Measurements from ENCODE around the gene TMPRSS11B. TPM values are rescaled to one million over a fixed set of nuclear protein-coding genes. Genes with fewer than 3 reads are reported as not detected.
A peak's percentile ranks its signal among the peaks of the same experiment; 100 is the strongest.

TMPRSS11B gene
- total RNA-seq, 1 donor, result not detected

- TF ChIP-seq CTCF (IDR thresholded peaks at IDR 0.05; ENCODE audit: insufficient read depth, low read length), result no peak
- no peak for DNase-seq (ENCODE audit: low read depth)
- H3K4me3 ChIP-seq (ENCODE audit: low read depth, low read length), result no peak overlapping the region
These were observed 58.3 kb downstream of the TMPRSS11B start for GRCh38 chr4:68187145-68187544.

GRCh38 chr4:68184923-68185322, 60.6 kb downstream of the TMPRSS11B start:
- no peak for TF ChIP-seq CTCF (IDR thresholded peaks at IDR 0.05; ENCODE audit: insufficient read depth, low read length)
- DNase-seq (ENCODE audit: low read depth), result no peak
- no peak overlapping the region for H3K4me3 ChIP-seq (ENCODE audit: low read depth, low read length)

- TF ChIP-seq CTCF (IDR thresholded peaks at IDR 0.05; ENCODE audit: insufficient read depth, low read length), result no peak
- no peak for DNase-seq (ENCODE audit: low read depth)
- H3K4me3 ChIP-seq (ENCODE audit: low read depth, low read length), result no peak overlapping the region
These were observed 62.1 kb downstream of the TMPRSS11B start for GRCh38 chr4:68183417-68183816.

- no peak for TF ChIP-seq CTCF (IDR thresholded peaks at IDR 0.05; ENCODE audit: insufficient read depth, low read length)
- H3K4me3 ChIP-seq (ENCODE audit: low read depth, low read length), result no peak overlapping the region
- no peak for DNase-seq (ENCODE audit: low read depth)
These were observed 63.1 kb downstream of the TMPRSS11B start for GRCh38 chr4:68182382-68182820.

GRCh38 chr4:68180849-68181526, 64.5 kb downstream of the TMPRSS11B start:
- TF ChIP-seq CTCF (IDR thresholded peaks at IDR 0.05; ENCODE audit: insufficient read depth, low read length), result no peak
- no peak overlapping the region for H3K4me3 ChIP-seq (ENCODE audit: low read depth, low read length)
- DNase-seq (ENCODE audit: low read depth), result peak; percentile 28

DNA sequence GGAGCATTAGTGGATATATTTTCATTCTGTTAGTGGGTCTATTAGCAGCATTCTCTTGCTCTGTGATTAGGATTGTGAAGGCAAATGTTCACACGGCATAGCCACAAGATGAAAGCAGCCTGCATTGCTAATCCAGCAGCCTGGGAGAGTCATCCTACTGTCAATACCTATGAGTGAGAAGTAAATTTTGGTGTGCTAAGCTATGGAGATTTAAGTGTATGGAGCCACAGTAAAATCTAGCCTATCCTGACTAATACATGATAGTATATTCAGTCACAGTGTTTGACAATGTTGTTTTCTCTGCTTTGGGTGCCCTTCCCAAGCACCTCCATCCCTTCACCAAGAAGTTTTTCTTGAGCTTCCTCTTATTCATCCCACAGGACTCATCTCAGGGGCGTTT, 68.6 kb downstream of the TMPRSS11B start:
- H3K4me3 ChIP-seq (ENCODE audit: low read depth, low read length), result no peak overlapping the region
- DNase-seq (ENCODE audit: low read depth), result no peak
- TF ChIP-seq CTCF (IDR thresholded peaks at IDR 0.05; ENCODE audit: insufficient read depth, low read length), result no peak

Other genes starting within 250 kb of the TMPRSS11B start
- not detected in 2 replicates for gene TMPRSS11F, start 115.8 kb downstream of the TMPRSS11B start, total RNA-seq (ENCODE audit: low replicate concordance)
- gene YTHDC1, start 104.4 kb upstream of the TMPRSS11B start, total RNA-seq (ENCODE audit: low replicate concordance), result 39.3 and 166 TPM in 2 replicates
- not detected in 2 replicates for gene TMPRSS11E, start 201.8 kb upstream of the TMPRSS11B start, total RNA-seq (ENCODE audit: low replicate concordance)